Caco-2 (cell line): ENCODE results near the gene DHRSX. TPM values are rescaled to one million over a fixed set of nuclear protein-coding genes. Genes with fewer than 3 reads are reported as not detected.

ENCODE experiments used
- BruUV-seq: library from RNA; stranded (reverse); fragments of 400-500 nt; replicated peaks from 2 replicates; lab custom pipeline; 2021; lab: Mats Ljungman, UMichigan
- CTCF ChIA-PET: fragments of 300-600 bp; sonication (Branson Sonifier 250); formaldehyde crosslinking; loops from one replicate; lab custom pipeline; 2022; ENCODE audit warnings: antibody characterized with exemption; lab: Charles Lee
- POLR2A ChIA-PET: fragments of 300-600 bp; sonication (Branson Sonifier 250); formaldehyde crosslinking; loops from one replicate; lab custom pipeline; 2022; ENCODE audit warnings: antibody characterized with exemption; lab: Charles Lee
- DNase-seq, 2 experiments: peaks; one replicate each; pipeline versions ENCODE4 v3.0.0 to v3.0.0-alpha.2; 2020 to 2022
- H3K27me3 ChIP-seq: replicated peaks from 2 replicates; pipeline ENCODE4 v1.6.0; 2011; ENCODE audit warnings: low read length; ENCODE audit not compliant: control insufficient read depth, insufficient read depth
- H3K36me3 ChIP-seq: 2 replicates; pipeline ENCODE4 v1.5.1; 2011; ENCODE audit warnings: low read length; ENCODE audit not compliant: control insufficient read depth, insufficient read depth
- H3K4me1 ChIP-seq: fragments of 250-450 bp; sonication (Bioruptor Pico); 2 replicates; pipeline ENCODE4 v1.5.1; 2020; ENCODE audit warnings: mild to moderate bottlenecking
- H3K4me3 ChIP-seq: 2 replicates; pipeline ENCODE4 v1.5.1; 2011; ENCODE audit warnings: low read depth, mild to moderate bottlenecking, control low read depth, low read length
- H3K9me3 ChIP-seq: fragments of 250-450 bp; sonication (Bioruptor Pico); 2 replicates; pipeline ENCODE4 v1.5.1; 2020; ENCODE audit warnings: mild to moderate bottlenecking, moderate library complexity
- H3K27ac Mint-ChIP-seq: one replicate; pipeline ENCODE4 v1.8.0; 2022; ENCODE audit warnings: mixed read lengths; ENCODE audit not compliant: unreplicated experiment
- H3K27me3 Mint-ChIP-seq: one replicate; pipeline ENCODE4 v1.8.0; 2022; ENCODE audit warnings: mixed read lengths; ENCODE audit not compliant: insufficient read depth, unreplicated experiment
- H3K36me3 Mint-ChIP-seq: one replicate; pipeline ENCODE4 v1.8.0; 2022; ENCODE audit warnings: mild to moderate bottlenecking, mixed read lengths; ENCODE audit not compliant: insufficient read depth, unreplicated experiment
- H3K4me1 Mint-ChIP-seq: one replicate; pipeline ENCODE4 v1.8.0; 2022; ENCODE audit warnings: low read depth, mixed read lengths; ENCODE audit not compliant: unreplicated experiment
- H3K4me3 Mint-ChIP-seq: one replicate; pipeline ENCODE4 v1.8.0; 2022; ENCODE audit warnings: mild to moderate bottlenecking, moderate library complexity, mixed read lengths; ENCODE audit not compliant: unreplicated experiment
- H3K9me3 Mint-ChIP-seq: one replicate; pipeline ENCODE4 v1.8.0; 2022; ENCODE audit warnings: mixed read lengths; ENCODE audit not compliant: unreplicated experiment
- intact Hi-C: fragments of 100-400 bp; cut with micrococcal nuclease; formaldehyde crosslinking; loops from one replicate; pipeline ENCODE4 v1.10.0; 2022; ENCODE audit not compliant: unreplicated experiment
- total RNA-seq: library from RNA; stranded (reverse); gene quantifications from 2 replicates; pipeline ENCODE4 v1.2.3, GENCODE V29; 2022
- TF ChIP-seq, protein P1 (sequence below), 2 experiments: fragments of 200-600 bp in 1 of 2; IDR thresholded peaks; 1 replicate in 1 of 2; 2 replicates in 1 of 2; pipeline versions ENCODE4 v1.5.1 to v1.8.0; 2011 to 2022; ENCODE audit warnings: antibody characterized with exemption in 1 of 2, control low read depth in 1 of 2, inconsistent platforms in 1 of 2, low read depth in 1 of 2, low read length in 1 of 2, mild to moderate bottlenecking in 1 of 2, moderate library complexity in 1 of 2; ENCODE audit not compliant: insufficient read depth in 1 of 2, severe bottlenecking in 1 of 2, unreplicated experiment in 1 of 2

Gene DHRSX
- total RNA-seq, 1 experiment from 2014 or later = 64.1 TPM

GRCh38 chrX:2321411-2321810, 179.4 kb downstream of the DHRSX start:
- TF ChIP-seq, protein P1, sequence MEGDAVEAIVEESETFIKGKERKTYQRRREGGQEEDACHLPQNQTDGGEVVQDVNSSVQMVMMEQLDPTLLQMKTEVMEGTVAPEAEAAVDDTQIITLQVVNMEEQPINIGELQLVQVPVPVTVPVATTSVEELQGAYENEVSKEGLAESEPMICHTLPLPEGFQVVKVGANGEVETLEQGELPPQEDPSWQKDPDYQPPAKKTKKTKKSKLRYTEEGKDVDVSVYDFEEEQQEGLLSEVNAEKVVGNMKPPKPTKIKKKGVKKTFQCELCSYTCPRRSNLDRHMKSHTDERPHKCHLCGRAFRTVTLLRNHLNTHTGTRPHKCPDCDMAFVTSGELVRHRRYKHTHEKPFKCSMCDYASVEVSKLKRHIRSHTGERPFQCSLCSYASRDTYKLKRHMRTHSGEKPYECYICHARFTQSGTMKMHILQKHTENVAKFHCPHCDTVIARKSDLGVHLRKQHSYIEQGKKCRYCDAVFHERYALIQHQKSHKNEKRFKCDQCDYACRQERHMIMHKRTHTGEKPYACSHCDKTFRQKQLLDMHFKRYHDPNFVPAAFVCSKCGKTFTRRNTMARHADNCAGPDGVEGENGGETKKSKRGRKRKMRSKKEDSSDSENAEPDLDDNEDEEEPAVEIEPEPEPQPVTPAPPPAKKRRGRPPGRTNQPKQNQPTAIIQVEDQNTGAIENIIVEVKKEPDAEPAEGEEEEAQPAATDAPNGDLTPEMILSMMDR (IDR thresholded peaks at IDR 0.05; ENCODE audit: insufficient read depth in 1 of 2, low read depth in 1 of 2, low read length in 1 of 2, severe bottlenecking in 1 of 2, unreplicated experiment in 1 of 2) = no peak
- H3K27ac Mint-ChIP-seq = no peak overlapping the region
- no peak overlapping the region for H3K4me3 Mint-ChIP-seq
- H3K4me1 Mint-ChIP-seq = peaks cover 17% of the 10 kb centered on the region
- ChIA-PET CTCF (no interaction called here), POLR2A (no interaction called here)
- no peaks in the 10 kb centered on the region for H3K9me3 ChIP-seq
- H3K36me3 ChIP-seq = no peaks in the 10 kb centered on the region
- BruUV-seq = no TSS peak
- intact Hi-C loops = loop anchor here (5.0 kb wide), 1 partner anchor 176 kb away; no protein-coding TSS in a partner anchor
- peaks cover 8% of the 10 kb centered on the region; the same call in 1 of the 2 replicates for H3K4me1 ChIP-seq
- H3K27me3 ChIP-seq = no peaks in the 10 kb centered on the region
- no peaks in the 10 kb centered on the region for H3K9me3 Mint-ChIP-seq
- peaks cover 31% of the 10 kb centered on the region for H3K36me3 Mint-ChIP-seq
- no peaks in the 10 kb centered on the region for H3K27me3 Mint-ChIP-seq
- no peak overlapping the region for H3K4me3 ChIP-seq
- no peak for DNase-seq

DNA sequence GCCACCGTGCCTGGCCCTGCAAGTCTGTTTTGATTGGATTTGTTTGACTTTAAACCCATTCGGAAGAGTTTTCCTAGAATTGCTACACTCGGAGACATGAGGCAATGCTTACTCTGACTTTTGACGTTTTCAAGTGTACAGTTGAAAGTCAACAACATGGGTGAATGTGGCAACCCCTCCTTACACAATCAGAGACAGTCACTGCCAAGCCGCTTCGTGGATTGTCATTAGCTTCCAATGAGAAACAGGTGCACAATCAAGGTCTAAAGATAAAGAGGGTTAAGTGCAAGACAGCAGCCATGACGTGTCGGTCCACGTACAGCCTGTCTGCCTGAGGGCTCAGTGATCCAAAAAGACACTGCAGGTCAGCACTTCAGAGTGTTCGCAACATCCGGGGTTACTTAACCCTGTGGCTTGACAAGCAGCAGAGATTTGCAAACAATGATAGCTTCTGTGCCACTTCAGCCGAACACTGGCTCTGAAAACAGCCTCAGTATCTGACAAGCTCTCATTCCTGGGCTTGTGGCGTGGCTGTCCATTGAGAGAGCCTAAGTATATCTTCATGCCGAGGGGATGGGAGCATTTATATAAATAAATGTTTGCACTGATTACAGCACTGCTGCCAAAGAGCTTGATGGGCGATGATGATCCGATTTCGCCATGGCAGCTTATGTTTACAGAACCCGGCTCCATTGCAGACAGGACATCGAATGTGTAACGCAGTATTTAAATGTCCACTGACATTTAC, 180.0 kb downstream of the DHRSX start:
- Mint-ChIP-seq H3K9me3 (no peaks in the 10 kb centered on the region), H3K36me3 (peaks cover 31% of the 10 kb centered on the region), H3K27me3 (no peaks in the 10 kb centered on the region), H3K27ac (no peak overlapping the region), H3K4me3 (no peak overlapping the region), H3K4me1 (peaks cover 17% of the 10 kb centered on the region)
- TF ChIP-seq, protein P1 (IDR thresholded peaks at IDR 0.05; ENCODE audit: insufficient read depth in 1 of 2, low read depth in 1 of 2, low read length in 1 of 2, severe bottlenecking in 1 of 2, unreplicated experiment in 1 of 2) = no peak
- POLR2A ChIA-PET = no interaction called here
- TSS peak; percentile 80 for BruUV-seq
- no peaks in the 10 kb centered on the region for H3K9me3 ChIP-seq
- no peaks in the 10 kb centered on the region for H3K27me3 ChIP-seq
- DNase-seq = peak; percentile 61 to 76
- CTCF ChIA-PET = no interaction called here
- intact Hi-C loops = loop anchor here (5.0 kb wide), 1 partner anchor 177 kb away; no protein-coding TSS in a partner anchor
- H3K4me3 ChIP-seq = no peak overlapping the region
- H3K4me1 ChIP-seq = peaks cover 8% of the 10 kb centered on the region; the same call in 1 of the 2 replicates
- no peaks in the 10 kb centered on the region for H3K36me3 ChIP-seq

DNA sequence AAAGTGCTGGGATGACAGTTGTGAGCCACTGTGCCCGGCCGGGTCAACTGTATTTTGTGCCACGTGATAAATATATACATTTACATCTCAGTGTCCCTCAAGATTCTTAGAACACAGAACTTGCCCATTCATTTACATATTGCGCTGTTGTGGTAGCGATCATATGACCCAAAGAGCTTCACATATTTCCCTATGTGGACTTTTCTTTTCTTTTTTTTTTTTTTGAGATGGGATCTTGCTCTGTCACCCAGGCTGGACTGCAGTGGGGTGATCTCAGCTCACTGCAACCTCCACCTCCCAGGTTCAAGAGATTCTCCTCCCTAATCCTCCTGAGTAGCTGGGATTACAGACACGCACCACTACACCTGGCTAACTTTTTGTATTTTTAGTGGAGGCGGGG, 180.7 kb downstream of the DHRSX start:
- H3K27ac Mint-ChIP-seq = no peak overlapping the region
- H3K4me1 ChIP-seq = peaks cover 8% of the 10 kb centered on the region; the same call in 1 of the 2 replicates
- TF ChIP-seq, protein P1 (IDR thresholded peaks at IDR 0.05; ENCODE audit: insufficient read depth in 1 of 2, low read depth in 1 of 2, low read length in 1 of 2, severe bottlenecking in 1 of 2, unreplicated experiment in 1 of 2) = no peak
- no peaks in the 10 kb centered on the region for H3K9me3 Mint-ChIP-seq
- H3K36me3 ChIP-seq = no peaks in the 10 kb centered on the region
- ChIA-PET CTCF (no interaction called here), POLR2A (no interaction called here)
- BruUV-seq = no TSS peak
- no peak overlapping the region for H3K4me3 Mint-ChIP-seq
- H3K27me3 Mint-ChIP-seq = no peaks in the 10 kb centered on the region
- H3K9me3 ChIP-seq = no peaks in the 10 kb centered on the region
- intact Hi-C loops = loop anchor here (5.0 kb wide), 1 partner anchor 177 kb away; no protein-coding TSS in a partner anchor
- no peak for DNase-seq
- no peaks in the 10 kb centered on the region for H3K27me3 ChIP-seq
- H3K36me3 Mint-ChIP-seq = peaks cover 31% of the 10 kb centered on the region
- H3K4me1 Mint-ChIP-seq = peaks cover 17% of the 10 kb centered on the region
- H3K4me3 ChIP-seq = no peak overlapping the region
